AG08395 (cell line): ENCODE results near the gene TP53TG5.

Experiments
- DNase-seq: peaks from one replicate; pipeline ENCODE4 v3.0.0; 2012; ENCODE audit warnings: mixed read lengths, low spot score

TP53TG5 gene

DNA sequence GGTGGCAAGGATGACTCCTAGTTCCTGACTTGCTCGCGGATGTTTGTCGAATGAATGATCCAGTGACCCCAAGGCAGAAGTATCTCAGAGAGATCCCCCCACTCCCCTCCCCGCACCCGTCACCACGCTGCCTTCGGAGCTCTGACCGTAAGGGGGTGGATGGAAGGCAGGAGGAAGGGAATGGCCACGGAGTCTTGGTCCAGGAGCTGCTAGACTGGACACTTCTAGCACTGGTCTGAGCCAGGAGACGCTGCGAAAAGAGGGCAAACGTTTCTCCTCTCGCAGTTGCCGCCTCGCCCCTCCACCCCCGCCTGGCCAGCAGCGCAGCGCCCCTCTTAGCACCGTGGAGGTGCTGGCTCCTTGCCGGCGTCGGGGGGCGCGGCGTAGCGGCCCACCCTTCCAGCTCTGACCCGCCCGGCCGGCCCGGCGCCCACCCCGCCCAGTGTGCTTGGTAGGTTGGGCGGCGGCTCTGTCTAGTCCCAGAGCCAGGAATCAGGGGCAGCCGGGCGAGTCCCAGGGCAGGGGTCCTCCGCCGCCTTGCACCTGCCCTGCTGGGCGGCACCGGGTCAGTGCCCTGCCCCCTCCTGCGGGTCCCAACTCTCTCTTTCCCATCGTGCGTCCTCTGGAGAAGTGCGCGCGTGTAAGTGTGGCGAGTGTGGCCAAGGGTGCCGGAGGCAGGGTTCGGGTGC is 27.6 kb upstream of the TP53TG5 start:
- DNase-seq, result peak; percentile 19

DNA sequence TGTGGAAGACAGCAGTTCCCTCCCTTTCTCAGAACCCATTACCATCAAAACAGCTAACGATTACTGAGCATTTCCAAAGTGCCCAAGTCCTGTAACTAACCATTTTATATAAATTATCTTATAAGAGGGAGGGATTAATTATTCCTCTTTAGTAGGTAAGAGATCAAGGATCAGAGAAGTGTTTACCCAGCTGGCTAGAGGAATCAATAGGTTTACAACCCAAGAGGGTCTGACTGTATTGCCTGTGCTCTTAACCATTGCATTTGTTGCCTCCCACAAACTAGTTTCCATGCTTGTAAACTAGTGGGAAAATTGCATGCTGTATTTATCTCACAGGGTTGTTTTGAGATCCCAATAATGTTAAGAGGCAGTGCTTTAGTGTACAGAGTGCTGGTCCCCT is 26.3 kb upstream of the TP53TG5 start:
- DNase-seq, result no peak

DNA sequence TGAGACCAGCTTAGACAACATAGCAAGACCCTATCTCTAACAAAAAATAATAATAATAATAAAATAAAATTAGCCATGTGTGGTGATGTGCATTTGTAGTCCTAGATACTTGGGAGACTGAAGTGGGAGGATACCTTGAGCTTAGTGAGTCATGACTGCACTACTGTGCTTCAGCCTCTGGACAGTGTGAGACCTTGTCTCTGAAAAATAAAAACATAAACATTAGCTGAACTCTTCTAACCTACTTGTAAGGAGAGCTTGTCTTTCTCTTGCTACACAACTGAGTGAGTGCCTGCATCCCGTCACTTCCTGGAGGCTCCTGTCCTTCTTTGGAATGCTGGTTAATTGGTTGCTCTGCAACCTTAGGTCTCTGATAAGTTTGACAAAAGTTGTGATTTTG is 24.8 kb upstream of the TP53TG5 start:
- DNase-seq, result no peak

DNA sequence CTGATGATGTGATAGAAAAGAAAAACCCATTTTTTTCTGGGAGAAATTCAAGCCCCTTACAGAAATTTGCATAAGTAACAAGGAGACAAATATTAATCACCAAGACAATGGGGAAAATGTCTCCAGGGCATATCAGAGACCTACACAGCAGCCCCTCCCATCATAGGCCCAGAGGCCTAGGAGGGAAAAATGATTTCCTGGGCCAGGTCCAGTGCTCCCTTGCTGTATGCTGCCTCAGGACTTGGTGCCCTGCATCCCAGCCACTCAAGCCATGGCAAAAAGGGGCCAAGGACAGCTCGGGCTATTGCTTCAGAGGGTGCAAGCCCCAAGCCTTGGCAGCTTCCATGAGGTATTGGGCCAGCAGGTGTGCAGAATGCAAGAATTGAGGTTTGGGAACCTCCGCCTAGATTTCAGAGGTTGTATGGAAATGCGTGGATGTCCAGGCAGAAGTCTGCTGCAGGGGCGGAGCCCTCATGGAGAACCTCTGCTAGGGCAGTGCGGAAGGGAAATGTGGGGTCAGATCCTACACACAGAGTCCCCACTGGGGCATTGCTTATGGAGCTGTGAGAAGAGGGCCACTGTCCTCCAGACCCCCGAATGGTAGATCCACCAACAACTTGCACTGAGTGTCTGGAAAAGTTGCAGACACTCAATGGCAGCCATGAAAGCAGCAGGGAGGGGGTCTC is 22.4 kb upstream of the TP53TG5 start:
- DNase-seq, result no peak

DNA sequence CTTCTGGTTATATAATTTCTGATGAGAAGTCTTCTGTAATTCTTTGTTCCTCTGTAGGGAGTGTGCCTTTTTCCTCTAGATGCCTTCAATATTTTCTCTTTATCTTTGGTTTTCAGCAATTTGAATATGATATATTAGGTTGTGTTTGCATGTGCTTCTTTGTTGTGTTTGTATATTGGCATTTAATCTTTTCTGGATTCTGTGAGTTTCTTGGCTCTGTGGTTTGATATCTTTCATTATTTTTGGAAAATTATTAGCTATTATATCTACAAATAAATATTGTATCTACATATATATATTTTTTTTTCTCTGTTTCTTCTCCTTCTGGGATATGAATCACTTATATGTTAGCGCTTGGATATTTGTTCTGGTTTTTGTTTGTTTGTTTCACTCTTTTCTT is 20.9 kb upstream of the TP53TG5 start:
- DNase-seq, result no peak

DNA sequence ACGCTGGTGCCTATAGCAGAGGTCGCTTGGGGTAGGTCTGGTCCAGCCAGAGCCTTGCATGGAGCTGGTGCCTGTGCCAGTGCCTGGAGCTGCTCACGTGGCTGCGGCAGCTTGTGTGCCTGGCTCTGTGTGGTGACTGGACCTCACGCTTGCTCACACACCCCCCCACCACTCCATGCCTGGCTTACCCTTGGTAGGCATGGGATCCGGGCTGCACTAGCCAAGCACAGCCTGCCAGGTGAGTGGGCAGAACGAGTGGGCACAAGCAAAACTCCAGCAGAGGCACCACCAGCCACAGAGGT is 16.9 kb upstream of the TP53TG5 start:
- no peak for DNase-seq

DNA sequence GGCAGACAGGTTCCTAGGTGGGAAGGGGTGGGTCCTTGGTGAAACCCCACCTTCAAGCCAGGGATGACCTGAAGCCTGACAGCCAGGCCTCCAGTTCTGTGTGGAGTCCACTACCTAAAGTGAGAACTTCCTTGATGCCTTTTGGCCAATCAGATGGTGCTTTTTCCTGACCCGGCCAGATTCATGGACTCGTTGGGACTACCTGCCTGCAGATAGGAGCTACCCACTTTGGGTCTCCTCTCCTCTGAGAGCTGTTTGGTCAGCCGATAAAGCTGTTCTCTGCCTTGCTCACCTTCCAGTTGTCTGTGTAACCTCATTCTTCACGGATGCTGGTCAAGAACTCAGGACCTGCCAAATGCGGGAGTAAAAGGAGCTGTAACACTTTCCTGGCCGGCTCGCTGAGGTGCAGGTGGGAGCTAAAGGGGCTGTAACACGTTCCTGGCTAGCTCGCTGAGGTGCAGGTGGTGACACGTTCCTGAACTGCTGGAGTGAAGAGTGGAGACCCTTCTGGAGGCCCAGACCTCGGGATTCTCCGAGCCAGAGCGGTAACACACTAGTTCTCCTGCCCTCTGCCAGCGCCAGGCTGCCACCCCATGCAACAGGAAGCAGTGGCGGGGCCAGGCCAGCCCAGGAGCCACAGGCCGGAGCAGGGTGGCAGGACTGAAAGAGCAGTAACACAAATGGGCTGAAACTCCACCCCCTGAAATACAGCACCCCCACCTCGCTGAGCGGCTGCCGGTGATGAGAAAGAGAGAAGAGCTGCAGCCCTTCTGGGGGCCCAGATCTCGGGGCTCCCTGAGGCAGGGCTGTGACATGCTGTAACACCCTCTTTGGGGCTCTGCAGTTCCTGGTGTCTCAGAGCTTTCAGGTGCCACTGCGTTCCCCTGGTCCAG is 16.3 kb upstream of the TP53TG5 start:
- no peak for DNase-seq

DNA sequence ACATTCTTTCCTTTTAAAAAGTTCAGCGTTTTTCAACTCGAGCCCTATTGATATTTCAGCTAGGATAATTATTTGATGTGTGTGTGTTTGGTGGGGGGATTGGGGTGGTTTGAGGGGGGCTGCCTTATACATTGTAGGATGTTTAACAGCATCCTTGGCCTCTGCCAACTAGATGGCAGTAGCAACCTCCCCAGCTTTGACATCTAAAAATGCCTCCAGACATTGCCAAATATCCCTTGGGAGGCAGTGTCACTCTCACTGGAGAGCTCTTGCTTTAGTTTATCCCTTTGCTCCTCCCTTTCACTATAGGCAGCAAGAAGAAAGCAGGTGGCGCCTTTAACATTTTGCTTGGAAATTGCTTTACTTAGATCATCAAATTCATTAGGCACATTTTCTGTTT is 14.6 kb upstream of the TP53TG5 start:
- DNase-seq, result no peak

DNA sequence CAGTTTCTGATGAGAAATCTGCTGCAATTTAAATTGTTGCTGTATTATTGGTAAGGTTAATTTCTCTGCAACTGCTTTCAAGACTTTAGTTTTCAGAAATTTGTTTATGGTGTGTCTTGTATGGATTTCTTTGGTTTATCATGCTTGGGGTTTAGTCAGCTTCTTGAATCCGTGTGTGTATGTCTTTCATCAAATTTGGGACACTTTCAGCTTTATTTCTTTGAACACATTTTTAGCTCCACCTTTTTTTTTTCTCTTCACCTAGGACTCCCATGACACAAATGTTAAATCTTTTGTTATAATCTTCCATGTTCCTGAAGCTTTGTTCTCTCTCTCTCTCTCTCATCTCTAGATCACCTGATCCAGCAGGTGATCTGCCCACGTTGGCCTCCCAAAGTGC is 13.4 kb upstream of the TP53TG5 start:
- no peak for DNase-seq

DNA sequence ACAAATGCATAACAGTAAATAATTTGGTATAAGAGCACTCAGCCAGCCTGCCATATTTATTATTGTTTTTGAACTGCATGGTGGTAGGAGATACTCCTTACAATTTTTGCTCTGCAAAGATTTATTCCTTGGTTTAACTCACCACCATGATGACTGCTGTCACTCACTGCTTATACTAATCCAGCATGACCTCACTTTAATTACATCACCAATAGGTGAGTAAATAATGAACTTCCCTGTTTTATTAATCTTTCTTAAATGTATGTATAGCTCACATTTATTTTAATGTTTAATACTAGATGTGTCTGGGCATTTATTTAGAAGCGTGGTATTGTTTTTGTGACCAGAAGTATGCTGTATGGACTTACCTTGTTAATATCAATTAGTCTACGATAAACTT is 12.8 kb upstream of the TP53TG5 start:
- no peak for DNase-seq

DNA sequence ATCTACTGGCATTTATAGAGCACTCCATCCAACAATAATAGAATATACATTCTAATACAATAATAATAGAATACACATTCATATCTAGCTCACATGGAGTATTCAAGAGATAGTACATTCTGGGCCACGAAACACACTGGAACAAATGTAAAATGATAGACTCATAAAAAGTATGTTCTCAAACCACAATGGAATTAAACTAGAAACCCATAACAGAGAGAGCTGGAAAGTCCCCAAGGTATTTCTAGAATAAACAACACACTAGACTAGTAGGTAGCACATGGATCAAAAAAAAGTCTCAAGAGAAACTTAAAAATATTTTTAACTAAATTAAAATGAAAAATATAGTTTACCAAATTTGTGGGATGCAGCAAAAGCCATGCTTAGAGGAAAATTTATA is 9.1 kb upstream of the TP53TG5 start:
- no peak for DNase-seq

DNA sequence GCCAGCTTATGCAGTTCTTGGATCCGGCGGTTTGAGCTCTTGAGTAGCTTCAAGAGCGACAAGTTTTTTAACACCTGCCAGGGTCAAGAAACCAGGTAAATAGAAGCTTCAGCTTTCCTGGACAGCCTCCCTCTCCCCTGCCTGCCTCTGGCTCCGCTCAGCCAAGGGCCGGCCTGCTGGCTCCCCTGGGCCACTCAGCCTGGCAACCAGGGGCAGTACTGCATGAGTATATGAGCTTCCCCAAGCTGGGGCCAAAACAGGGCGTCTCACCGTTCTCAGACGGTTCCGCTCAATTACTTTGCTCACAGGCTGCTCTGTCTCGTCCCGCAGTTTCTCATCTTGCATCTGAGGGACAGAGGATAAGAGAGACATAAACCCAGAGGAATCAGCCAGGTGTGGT is 856 bp downstream of the TP53TG5 start:
- DNase-seq, result no peak

DNA sequence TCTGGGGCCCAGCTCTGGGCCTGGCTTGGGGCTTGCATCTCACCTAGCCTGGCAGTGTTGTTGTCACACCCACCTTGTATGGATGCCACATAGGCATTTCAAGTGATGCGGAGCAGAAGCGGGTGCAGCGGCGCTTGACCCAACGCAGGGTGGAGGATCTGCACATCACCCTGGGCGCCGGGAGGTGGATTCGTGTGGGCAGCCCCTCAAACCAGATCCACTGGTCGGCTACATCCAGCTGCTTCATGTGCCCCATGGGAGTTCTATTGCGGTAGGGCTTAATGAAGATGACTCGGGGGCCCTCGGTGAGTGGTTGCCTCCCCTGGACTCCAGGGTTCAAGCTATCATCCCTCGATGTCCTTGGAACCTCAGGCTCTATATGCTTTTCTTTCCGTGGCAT is 3.2 kb downstream of the TP53TG5 start:
- no peak for DNase-seq

DNA sequence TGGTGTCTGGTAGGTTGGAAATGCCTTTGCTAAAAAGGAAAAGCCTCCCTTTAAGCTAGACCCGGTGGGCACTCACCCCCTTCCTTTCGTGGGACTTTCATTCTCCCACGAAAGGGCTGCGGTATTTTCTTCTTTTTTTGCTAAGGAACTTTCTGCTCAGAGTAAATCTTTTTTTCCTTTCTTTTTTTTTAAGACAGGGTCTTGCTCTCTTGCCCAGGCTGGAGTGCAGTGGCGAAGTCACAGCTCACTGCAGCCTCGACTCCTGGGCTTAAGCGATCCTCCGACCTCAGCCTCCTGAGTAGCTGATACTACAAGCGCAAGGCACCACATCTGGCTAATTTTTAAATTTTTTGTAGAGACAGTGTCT is 4.0 kb downstream of the TP53TG5 start:
- no peak for DNase-seq

DNA sequence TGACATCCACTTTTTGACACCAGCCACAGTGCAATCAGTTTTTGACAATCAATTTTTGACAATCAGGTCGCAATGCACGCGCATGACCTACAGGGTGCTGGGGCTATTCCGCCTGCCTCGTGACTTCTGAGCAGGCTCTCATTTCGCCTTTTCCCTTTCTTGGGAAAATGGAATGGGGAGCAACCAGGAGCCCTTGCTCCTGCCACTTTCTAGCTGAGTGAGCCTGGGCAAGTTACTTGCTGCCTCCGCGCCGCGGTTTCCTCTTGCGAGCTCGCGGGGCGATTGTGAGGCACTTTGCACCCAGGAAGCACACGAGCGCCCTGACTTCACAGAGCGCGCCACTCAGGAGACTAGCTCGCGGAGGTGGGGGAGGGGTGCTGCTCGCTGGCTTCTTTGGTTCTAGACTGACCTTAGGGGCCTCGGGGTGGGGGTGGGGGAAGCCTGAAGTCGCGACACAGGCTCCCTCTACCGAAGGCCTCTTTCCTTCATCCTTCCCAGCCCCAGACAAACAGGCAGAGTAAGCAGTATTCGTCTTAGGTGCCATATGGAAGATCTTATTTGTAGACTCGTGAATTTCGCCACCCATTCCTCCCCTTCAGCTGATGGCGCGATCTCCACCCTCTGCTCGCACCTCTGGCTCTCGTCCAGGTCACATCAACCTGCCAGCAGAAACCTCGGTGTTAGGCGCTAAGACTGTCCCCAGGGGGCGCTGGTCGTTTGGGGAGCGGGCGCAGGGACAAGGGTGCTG is 4.6 kb downstream of the TP53TG5 start:
- DNase-seq, result peak; percentile 81

DNA sequence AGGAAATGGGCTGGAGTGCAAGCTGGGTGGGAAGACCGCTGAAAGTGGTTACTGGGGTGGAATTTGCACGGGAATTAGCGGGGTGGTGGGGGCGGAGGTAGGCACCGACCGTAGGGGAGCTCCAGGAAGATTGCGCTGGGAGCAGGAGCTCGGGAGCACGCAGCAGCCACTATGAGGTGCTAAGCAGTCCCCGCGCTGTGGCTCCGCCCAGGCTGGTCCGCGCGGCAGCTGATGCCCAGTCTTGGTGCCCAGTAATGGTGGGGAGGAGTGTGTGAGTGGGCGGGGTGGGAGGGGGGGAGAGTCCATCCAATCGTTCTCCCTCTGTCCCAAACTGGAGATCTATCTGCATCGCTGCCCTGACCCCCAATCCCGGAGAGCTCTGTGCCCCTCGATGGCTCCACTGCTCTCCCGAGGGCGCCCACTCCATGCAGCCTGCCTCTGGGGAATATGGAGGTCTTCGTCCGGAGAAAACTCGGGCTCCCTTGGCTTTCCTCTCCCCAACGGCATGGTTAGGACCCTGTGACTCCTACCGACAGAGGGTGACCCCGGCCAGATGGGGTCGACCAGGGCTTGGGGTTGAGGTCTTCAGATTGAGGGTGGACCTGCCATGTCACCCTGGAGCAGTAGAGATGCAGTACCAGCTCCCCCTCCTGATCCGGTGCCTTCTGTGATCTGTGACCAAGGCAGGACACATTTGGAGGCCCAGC is 5.3 kb downstream of the TP53TG5 start:
- DNase-seq, result peak; percentile 22

DNA sequence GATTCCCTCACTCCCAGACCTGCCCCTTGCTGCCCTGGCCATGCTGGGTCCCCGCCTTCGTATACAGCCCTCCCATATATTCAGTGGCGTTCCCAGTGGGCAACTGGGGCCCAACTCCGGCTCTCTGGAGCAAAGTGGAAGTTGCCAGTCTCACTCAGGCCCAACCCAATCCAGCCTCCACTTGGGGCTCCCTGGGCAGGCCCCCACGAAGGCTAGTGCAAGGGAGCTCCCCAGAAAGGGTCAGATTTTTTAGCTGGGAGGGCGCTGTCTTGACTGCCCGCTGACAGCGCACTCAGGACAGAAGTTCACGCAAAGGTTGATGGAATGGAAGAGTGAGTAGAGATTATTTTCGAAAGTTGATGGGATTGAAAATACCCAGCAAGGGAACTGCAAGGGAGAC is 5.9 kb downstream of the TP53TG5 start:
- no peak for DNase-seq

DNA sequence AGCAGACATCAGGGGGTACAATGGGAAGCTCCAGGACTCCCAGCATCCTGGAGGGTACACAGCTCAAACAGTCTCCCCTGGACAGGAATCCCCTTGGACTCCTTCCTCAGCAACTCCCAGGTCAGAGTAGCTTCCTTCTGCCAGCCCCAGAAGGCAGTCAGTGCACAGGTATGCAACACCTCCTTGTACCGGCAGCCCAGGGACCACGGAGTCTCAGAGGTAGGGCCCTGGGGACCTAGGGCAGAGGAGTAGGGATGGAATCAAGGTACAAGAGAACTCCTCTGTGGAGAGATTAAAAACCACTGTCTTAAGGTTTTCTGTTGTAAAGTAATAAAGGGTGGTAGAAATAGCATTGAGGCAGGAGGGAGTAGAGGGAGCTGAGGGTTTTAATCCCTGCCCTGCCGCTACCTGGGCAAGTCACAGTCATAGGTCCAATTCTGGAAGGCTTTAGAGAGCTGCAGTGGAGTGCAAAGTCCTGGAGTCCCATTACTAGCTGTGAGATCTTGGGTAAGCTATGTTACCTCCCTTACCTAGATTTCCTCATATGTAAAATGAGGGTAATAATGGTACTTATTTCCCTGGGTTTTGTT is 7.5 kb downstream of the TP53TG5 start:
- no peak for DNase-seq

DNA sequence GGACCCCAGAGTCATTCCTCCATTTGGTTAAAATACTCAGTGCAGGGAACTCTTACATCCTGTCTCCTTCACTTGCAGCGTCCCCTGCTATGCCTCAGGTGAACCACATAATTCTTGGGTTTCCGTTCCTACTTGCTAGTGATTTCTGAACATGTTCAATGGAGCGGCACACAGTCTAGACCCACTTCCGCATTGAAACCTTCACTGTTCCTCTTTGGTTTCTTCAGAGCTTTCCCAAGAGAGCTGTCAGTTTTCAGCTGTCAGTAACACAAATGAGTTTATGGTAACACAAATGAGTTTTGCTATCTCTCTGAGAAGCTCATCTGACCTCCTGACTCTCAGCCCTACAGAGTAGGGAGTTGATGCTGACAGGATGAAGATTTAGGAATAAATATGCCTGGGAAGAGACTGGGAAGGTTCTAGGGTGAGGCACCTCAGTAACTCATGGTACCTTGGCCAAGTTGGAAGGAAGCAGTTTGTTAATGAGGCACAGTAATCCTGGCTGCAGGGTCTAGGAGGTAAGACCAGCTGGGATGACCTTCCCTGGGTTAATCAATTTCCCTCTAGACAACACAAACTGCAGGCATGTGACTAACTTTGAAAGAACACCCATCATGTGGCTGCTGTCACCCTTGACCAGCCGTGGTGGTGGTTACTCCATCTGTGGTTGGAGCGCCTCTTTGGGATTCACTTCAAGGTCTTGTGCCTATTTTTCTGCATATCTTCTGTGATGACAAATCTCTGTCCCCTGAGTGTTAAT is 9.7 kb downstream of the TP53TG5 start:
- DNase-seq, result no peak

DNA sequence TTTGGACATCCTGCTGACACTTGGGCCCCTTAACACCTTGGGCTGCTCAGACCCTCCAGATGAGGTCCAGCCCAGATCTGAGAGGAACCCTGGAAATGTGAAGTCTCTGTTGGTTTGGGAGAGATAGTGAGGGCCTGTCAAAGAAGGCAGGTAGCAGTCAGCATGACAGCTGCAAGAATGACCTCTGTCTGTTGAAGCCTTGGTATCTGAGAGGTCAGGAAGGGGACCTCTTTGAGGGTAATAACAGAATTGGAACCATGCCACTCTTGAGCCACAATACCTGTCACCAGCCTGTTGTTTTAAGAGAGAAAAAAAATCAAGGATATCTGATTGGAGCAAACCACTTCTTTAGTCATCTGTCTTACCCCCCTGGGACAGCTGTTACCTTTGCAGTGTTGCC is 11.0 kb downstream of the TP53TG5 start:
- no peak for DNase-seq

DNA sequence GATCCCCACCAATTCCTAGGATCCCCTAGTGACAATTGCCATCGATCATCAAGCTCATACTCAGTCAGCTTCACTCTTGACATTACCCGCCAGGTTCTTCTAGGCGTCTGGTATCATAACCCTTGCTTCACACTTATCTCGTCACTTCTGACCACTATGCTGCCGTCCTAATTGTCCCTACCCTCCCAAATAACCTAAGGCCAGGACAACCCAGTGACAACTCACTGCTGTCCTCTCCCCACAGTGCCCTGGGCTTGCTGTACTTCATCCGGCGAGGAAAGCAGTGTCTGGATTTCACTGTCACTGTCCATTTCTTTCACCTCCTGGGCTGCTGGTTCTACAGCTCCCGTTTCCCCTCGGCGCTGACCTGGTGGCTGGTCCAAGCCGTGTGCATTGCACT is 11.5 kb downstream of the TP53TG5 start:
- DNase-seq, result no peak
